Activated naive CD8-positive, alpha-beta T cell treated with anti-CD3 and anti-CD28 coated beads, Interleukin-2, amount 10 ng/mL, durations not matched to agents 7 days and 5 days (primary cell): ENCODE results near the gene SPEF2. TPM values are rescaled to one million over a fixed set of nuclear protein-coding genes. Genes with fewer than 3 reads are reported as not detected.
A peak's percentile ranks its signal among the peaks of the same experiment; 100 is the strongest.

Experiments
- ATAC-seq: fragments of 150-1000 bp; cut with Tn5 transposase; one replicate; pipeline ENCODE4 v1.10.0; 2021; ENCODE audit warnings: low read depth, moderate library complexity
- POLR2A ChIA-PET: fragments of 350-600 bp; sonication (Branson Sonifier 250); formaldehyde crosslinking; loops from one replicate; lab custom pipeline; 2021; ENCODE audit warnings: antibody characterized with exemption; lab: Charles Lee
- DNase-seq: peaks from one replicate; pipeline ENCODE4 v3.0.0; 2021
- H3K27ac Mint-ChIP-seq: one replicate; pipeline ENCODE4 v1.8.0; 2022; ENCODE audit warnings: mild to moderate bottlenecking, mixed read lengths
- H3K27me3 Mint-ChIP-seq: one replicate; pipeline ENCODE4 v1.8.0; 2022; ENCODE audit warnings: mild to moderate bottlenecking, moderate library complexity, mixed read lengths
- H3K36me3 Mint-ChIP-seq: one replicate; pipeline ENCODE4 v1.8.0; 2021; ENCODE audit warnings: mild to moderate bottlenecking, mixed read lengths
- H3K4me1 Mint-ChIP-seq: one replicate; pipeline ENCODE4 v1.8.0; 2021; ENCODE audit warnings: mixed read lengths
- H3K4me3 Mint-ChIP-seq: one replicate; pipeline ENCODE4 v1.8.0; 2022; ENCODE audit warnings: mild to moderate bottlenecking, moderate library complexity, mixed read lengths
- H3K9me3 Mint-ChIP-seq: one replicate; pipeline ENCODE4 v1.8.0; 2021; ENCODE audit warnings: mixed read lengths
- total RNA-seq, 2 experiments: library from RNA; stranded (reverse); gene quantifications; one replicate each; pipeline ENCODE4 v1.2.3, GENCODE V29; 2021

The SPEF2 gene
- total RNA-seq, 2 experiments from 2014 or later = 13.7 to 17.8 TPM

GRCh38 chr5:35781181-35781790 is 163.6 kb downstream of the SPEF2 start:
- ATAC-seq = no peak
- Mint-ChIP-seq H3K9me3 (no peaks in the 10 kb centered on the region), H3K4me3 (peak overlapping the region; percentile 48), H3K36me3 (no peaks in the 10 kb centered on the region), H3K27me3 (no peaks in the 10 kb centered on the region), H3K27ac (peak overlapping the region; percentile 42), H3K4me1 (peaks cover 46% of the 10 kb centered on the region)
- DNase-seq = no peak
- POLR2A ChIA-PET = interaction anchor here (1.5 to 1.6 kb wide), 2 partner anchors 30 to 143 kb away, joined by 4 read pairs; no protein-coding TSS in a partner anchor

- H3K36me3 Mint-ChIP-seq = no peaks in the 10 kb centered on the region
- peaks cover 50% of the 10 kb centered on the region for H3K4me1 Mint-ChIP-seq
- POLR2A ChIA-PET = interaction anchor here (1.3 to 1.8 kb wide), 2 partner anchors 79 to 142 kb away, joined by 3 to 7 read pairs; no protein-coding TSS in a partner anchor
- H3K27me3 Mint-ChIP-seq = no peaks in the 10 kb centered on the region
- H3K9me3 Mint-ChIP-seq = no peaks in the 10 kb centered on the region
- H3K4me3 Mint-ChIP-seq = no peak overlapping the region
- no peak for DNase-seq
- H3K27ac Mint-ChIP-seq = no peak overlapping the region
- no peak for ATAC-seq
These were observed 165.9 kb downstream of the SPEF2 start for GRCh38 chr5:35783551-35783950.

- H3K27ac Mint-ChIP-seq = peak overlapping the region; percentile 82
- H3K36me3 Mint-ChIP-seq = no peaks in the 10 kb centered on the region
- no peaks in the 10 kb centered on the region for H3K27me3 Mint-ChIP-seq
- ATAC-seq = peak; percentile 78
- POLR2A ChIA-PET = interaction anchor here (0.6 to 1.3 kb wide), 7 partner anchors 38 to 121 kb away, joined by 3 to 7 read pairs (median 3); partner anchors contain the start of gene IL7R
- peak overlapping the region; percentile 33 for H3K4me3 Mint-ChIP-seq
- no peak for DNase-seq
- H3K4me1 Mint-ChIP-seq = peaks cover 54% of the 10 kb centered on the region
- no peaks in the 10 kb centered on the region for H3K9me3 Mint-ChIP-seq
These were observed 168.0 kb downstream of the SPEF2 start for GRCh38 chr5:35785601-35786085.

GRCh38 chr5:35788724-35789123 is 171.1 kb downstream of the SPEF2 start:
- Mint-ChIP-seq H3K27ac (no peak overlapping the region), H3K4me3 (no peak overlapping the region), H3K27me3 (no peaks in the 10 kb centered on the region), H3K9me3 (no peaks in the 10 kb centered on the region), H3K36me3 (no peaks in the 10 kb centered on the region), H3K4me1 (peaks cover 58% of the 10 kb centered on the region)
- no peak for ATAC-seq
- POLR2A ChIA-PET = no interaction called here
- DNase-seq = no peak

- POLR2A ChIA-PET = interaction anchor here (0.9 to 1.5 kb wide), 4 partner anchors 37 to 134 kb away, joined by 3 read pairs; no protein-coding TSS in a partner anchor
- H3K9me3 Mint-ChIP-seq = no peaks in the 10 kb centered on the region
- no peak for ATAC-seq
- no peaks in the 10 kb centered on the region for H3K36me3 Mint-ChIP-seq
- H3K4me1 Mint-ChIP-seq = peaks cover 63% of the 10 kb centered on the region
- H3K27me3 Mint-ChIP-seq = no peaks in the 10 kb centered on the region
- no peak for DNase-seq
- no peak overlapping the region for H3K27ac Mint-ChIP-seq
- H3K4me3 Mint-ChIP-seq = peak overlapping the region; percentile 11
These were observed 172.2 kb downstream of the SPEF2 start for GRCh38 chr5:35789732-35790456.

GRCh38 chr5:35790457-35790822 is 172.8 kb downstream of the SPEF2 start:
- H3K36me3 Mint-ChIP-seq = no peaks in the 10 kb centered on the region
- POLR2A ChIA-PET = interaction anchor here (0.9 to 1.5 kb wide), 4 partner anchors 36 to 134 kb away, joined by 3 read pairs; no protein-coding TSS in a partner anchor
- peak overlapping the region; percentile 11 for H3K4me3 Mint-ChIP-seq
- no peaks in the 10 kb centered on the region for H3K9me3 Mint-ChIP-seq
- peaks cover 63% of the 10 kb centered on the region for H3K4me1 Mint-ChIP-seq
- DNase-seq = no peak
- no peak for ATAC-seq
- no peak overlapping the region for H3K27ac Mint-ChIP-seq
- no peaks in the 10 kb centered on the region for H3K27me3 Mint-ChIP-seq

GRCh38 chr5:35794328-35794619 is 176.6 kb downstream of the SPEF2 start:
- Mint-ChIP-seq H3K27me3 (no peaks in the 10 kb centered on the region), H3K4me1 (peaks cover 57% of the 10 kb centered on the region), H3K27ac (peak overlapping the region; percentile 62), H3K4me3 (peak overlapping the region; percentile 3), H3K36me3 (peaks cover 7% of the 10 kb centered on the region), H3K9me3 (no peaks in the 10 kb centered on the region)
- ATAC-seq = no peak
- POLR2A ChIA-PET = interaction anchor here (0.8 to 1.6 kb wide), 3 partner anchors 10 to 65 kb away, joined by 3 to 4 read pairs (median 4); no protein-coding TSS in a partner anchor
- DNase-seq = no peak

GRCh38 chr5:35794684-35795375 is 177.2 kb downstream of the SPEF2 start:
- Mint-ChIP-seq H3K36me3 (peaks cover 7% of the 10 kb centered on the region), H3K27me3 (no peaks in the 10 kb centered on the region), H3K9me3 (no peaks in the 10 kb centered on the region), H3K27ac (peak overlapping the region; percentile 62), H3K4me3 (no peak overlapping the region), H3K4me1 (peaks cover 51% of the 10 kb centered on the region)
- POLR2A ChIA-PET = interaction anchor here (1.1 to 1.6 kb wide), 2 partner anchors 17 to 64 kb away, joined by 4 read pairs; no protein-coding TSS in a partner anchor
- no peak for ATAC-seq
- DNase-seq = no peak

GRCh38 chr5:35799181-35799580 is 181.5 kb downstream of the SPEF2 start:
- POLR2A ChIA-PET = interaction anchor here (0.6 kb wide), 1 partner anchor 52 kb away, joined by 4 read pairs; no protein-coding TSS in a partner anchor
- Mint-ChIP-seq H3K27ac (no peak overlapping the region), H3K9me3 (no peaks in the 10 kb centered on the region), H3K36me3 (peaks cover 7% of the 10 kb centered on the region), H3K4me3 (no peak overlapping the region), H3K4me1 (peaks cover 49% of the 10 kb centered on the region), H3K27me3 (no peaks in the 10 kb centered on the region)
- DNase-seq = no peak
- ATAC-seq = no peak

GRCh38 chr5:35799753-35800152 is 182.1 kb downstream of the SPEF2 start:
- Mint-ChIP-seq H3K9me3 (no peaks in the 10 kb centered on the region), H3K4me1 (peaks cover 46% of the 10 kb centered on the region), H3K27ac (no peak overlapping the region), H3K4me3 (no peak overlapping the region), H3K27me3 (no peaks in the 10 kb centered on the region), H3K36me3 (peaks cover 7% of the 10 kb centered on the region)
- DNase-seq = no peak
- POLR2A ChIA-PET = no interaction called here
- ATAC-seq = no peak

- peak overlapping the region; percentile 12 for H3K4me3 Mint-ChIP-seq
- no peaks in the 10 kb centered on the region for H3K27me3 Mint-ChIP-seq
- H3K27ac Mint-ChIP-seq = peak overlapping the region; percentile 54
- ATAC-seq (peak; percentile 61), DNase-seq (no peak)
- POLR2A ChIA-PET = interaction anchor here (1.0 to 1.2 kb wide), 2 partner anchors 17 to 20 kb away, joined by 3 to 4 read pairs; no protein-coding TSS in a partner anchor
- H3K9me3 Mint-ChIP-seq = no peaks in the 10 kb centered on the region
- peaks cover 29% of the 10 kb centered on the region for H3K4me1 Mint-ChIP-seq
- H3K36me3 Mint-ChIP-seq = peaks cover 4% of the 10 kb centered on the region
These were observed 185.6 kb downstream of the SPEF2 start for GRCh38 chr5:35803191-35803651.

GRCh38 chr5:35804201-35804653 is 186.6 kb downstream of the SPEF2 start:
- POLR2A ChIA-PET = interaction anchor here (0.8 kb wide), 1 partner anchor 10 kb away, joined by 3 read pairs; no protein-coding TSS in a partner anchor

GRCh38 chr5:35804841-35805240 is 187.2 kb downstream of the SPEF2 start:
- Mint-ChIP-seq H3K27me3 (no peaks in the 10 kb centered on the region), H3K4me1 (peaks cover 34% of the 10 kb centered on the region), H3K36me3 (peaks cover 6% of the 10 kb centered on the region), H3K9me3 (no peaks in the 10 kb centered on the region), H3K4me3 (no peak overlapping the region), H3K27ac (no peak overlapping the region)
- no peak for DNase-seq
- POLR2A ChIA-PET = no interaction called here
- ATAC-seq = no peak

More at GRCh38 chr5:35804201-35804653, 186.6 kb downstream of the SPEF2 start:
- H3K27me3 Mint-ChIP-seq = no peaks in the 10 kb centered on the region
- DNase-seq (no peak), ATAC-seq (no peak)
- H3K36me3 Mint-ChIP-seq = peaks cover 3% of the 10 kb centered on the region
- H3K4me3 Mint-ChIP-seq = no peak overlapping the region
- H3K9me3 Mint-ChIP-seq = no peaks in the 10 kb centered on the region
- H3K4me1 Mint-ChIP-seq = peaks cover 32% of the 10 kb centered on the region
- no peak overlapping the region for H3K27ac Mint-ChIP-seq
